ENCODE data around the gene TEK.

DNA sequence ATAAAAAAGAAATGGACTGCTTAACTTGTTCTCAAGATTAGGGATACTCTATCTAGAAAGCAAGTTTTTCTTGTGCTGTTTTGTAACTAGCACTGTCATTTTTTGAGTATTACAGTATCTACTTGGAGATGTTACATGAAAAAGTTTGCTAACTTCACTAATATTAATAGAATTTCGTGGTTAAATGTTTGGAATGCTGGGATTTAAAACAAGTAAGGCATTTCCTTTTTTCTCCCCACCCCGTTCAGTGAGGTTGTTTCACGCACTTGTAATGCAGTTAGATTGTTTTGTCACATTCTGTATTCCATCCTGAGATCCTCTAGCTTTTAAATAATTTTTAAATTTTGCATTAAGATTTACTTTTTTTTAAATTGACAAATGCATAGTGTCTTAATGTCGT is 20.0 kb upstream of the TEK start:
- TF ChIP-seq CTCF (conservative IDR thresholded peaks at IDR 0.05) (no peak), ZFX (IDR thresholded peaks at IDR 0.05) (no peak)
